ENCODE measurements around the gene SPRR2D. TPM values are rescaled to one million over a fixed set of nuclear protein-coding genes. Genes with fewer than 3 reads are reported as not detected.

SPRR2D gene
- total and polyA plus RNA-seq, 2 of the 8 experiments (the other 6 are each of a cell fraction or from before 2014, with no cell fraction given) = not detected

GRCh38 chr1:153058826-153059784 is 18.2 kb upstream of the SPRR2D start (continued):
- no peak for TF ChIP-seq CHD7 (IDR thresholded peaks at IDR 0.05; ENCODE audit: insufficient replicate concordance, low read length)
- no peak for TF ChIP-seq MAFK (IDR thresholded peaks at IDR 0.05; ENCODE audit: low read depth, low read length)
- TF ChIP-seq CHD2 (IDR thresholded peaks at IDR 0.05; ENCODE audit: low read length) = no peak
- TF ChIP-seq EGR1 (IDR thresholded peaks at IDR 0.05; ENCODE audit: borderline replicate concordance, low read depth, low read length) = no peak
